ENCODE data around the gene CEP135.
"Not testable (repeated sequence)": the region's sequence is repeated elsewhere in the genome, so short reads cannot be mapped to it uniquely, and the experiment has no call there.

CEP135 gene

DNA sequence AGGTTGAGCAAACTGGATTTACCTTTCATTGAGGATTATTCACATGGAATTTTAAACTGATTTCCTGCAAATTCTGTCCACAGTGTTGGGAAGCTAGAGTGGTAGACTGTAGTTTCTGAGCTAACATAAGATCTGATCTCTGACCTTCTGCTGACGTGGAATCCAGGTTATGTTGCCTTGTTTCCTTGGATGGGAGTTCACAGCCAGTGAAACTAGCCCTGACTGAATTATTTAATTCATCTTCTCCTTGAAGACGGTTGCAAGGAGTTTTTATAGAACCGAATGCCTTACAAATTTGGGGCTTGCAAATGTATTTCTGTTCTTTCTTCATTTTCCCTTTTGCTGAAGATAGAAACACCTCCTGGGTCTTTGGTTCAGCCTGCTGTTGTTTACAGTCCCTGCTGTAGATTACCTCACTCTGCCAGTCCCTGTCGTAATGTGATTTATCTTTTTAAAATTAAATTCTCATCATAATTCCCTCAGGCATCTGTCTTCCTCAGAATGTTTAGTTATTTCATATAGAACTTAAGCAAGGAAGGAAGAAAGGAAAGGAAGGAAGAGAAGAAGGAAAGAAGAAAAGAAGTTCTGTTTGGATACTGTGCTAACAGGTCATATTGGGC is 113.9 kb downstream of the CEP135 start:
- Histone ChIP-seq H3K36me3 (ENCODE audit: low read depth) (no peaks in the 10 kb centered on the region), H3K27ac (ENCODE audit: poor library complexity, severe bottlenecking) (no peak overlapping the region), H3K4me1 (ENCODE audit: insufficient read depth, poor library complexity, severe bottlenecking) (no peaks in the 10 kb centered on the region), H3K27me3 (ENCODE audit: insufficient read depth, poor library complexity, severe bottlenecking) (peaks cover 3% of the 10 kb centered on the region), H3K4me3 (ENCODE audit: severe bottlenecking) (no peak overlapping the region), H3K9me3 (ENCODE audit: severe bottlenecking) (no peaks in the 10 kb centered on the region)
- no peak for TF ChIP-seq CTCF (IDR thresholded peaks at IDR 0.05; ENCODE audit: poor library complexity, severe bottlenecking)
- ATAC-seq (ENCODE audit: low read depth) = no peak
- DNase-seq (ENCODE audit: low spot score) = no peak

GRCh38 chr4:56066493-56066892 is 117.7 kb downstream of the CEP135 start:
- no peaks in the 10 kb centered on the region for H3K36me3 ChIP-seq (ENCODE audit: low read depth)
- no peak overlapping the region for H3K4me3 ChIP-seq (ENCODE audit: severe bottlenecking)
- no peaks in the 10 kb centered on the region for H3K9me3 ChIP-seq (ENCODE audit: severe bottlenecking)
- no peak for ATAC-seq (ENCODE audit: low read depth)
- no peak for TF ChIP-seq CTCF (IDR thresholded peaks at IDR 0.05; ENCODE audit: poor library complexity, severe bottlenecking)
- H3K27me3 ChIP-seq (ENCODE audit: insufficient read depth, poor library complexity, severe bottlenecking) = peaks cover 3% of the 10 kb centered on the region
- DNase-seq (ENCODE audit: low spot score) = no peak
- no peak overlapping the region for H3K27ac ChIP-seq (ENCODE audit: poor library complexity, severe bottlenecking)
- no peaks in the 10 kb centered on the region for H3K4me1 ChIP-seq (ENCODE audit: insufficient read depth, poor library complexity, severe bottlenecking)

DNA sequence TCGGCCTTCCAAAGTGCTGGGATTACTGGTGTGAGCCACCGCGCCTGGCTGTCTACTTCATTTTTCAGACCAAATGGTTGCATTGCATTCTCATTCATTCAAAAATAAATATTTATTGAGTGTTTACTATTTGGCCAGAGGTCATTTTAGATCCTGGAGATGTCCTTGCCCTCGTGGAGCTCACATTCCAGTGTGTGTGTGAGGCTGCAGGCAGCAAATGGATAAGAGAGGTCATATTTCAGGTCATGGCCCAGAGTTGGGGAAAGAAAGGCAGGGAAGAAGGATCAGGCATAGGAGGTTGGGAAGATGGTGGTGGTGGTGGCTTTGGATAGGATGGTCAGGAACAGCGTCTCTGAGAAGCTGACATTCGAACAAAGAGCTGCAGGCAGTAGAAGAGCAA is 119.1 kb downstream of the CEP135 start:
- TF ChIP-seq CTCF (IDR thresholded peaks at IDR 0.05; ENCODE audit: poor library complexity, severe bottlenecking) = no peak
- Histone ChIP-seq H3K27me3 (ENCODE audit: insufficient read depth, poor library complexity, severe bottlenecking) (no peaks in the 10 kb centered on the region), H3K27ac (ENCODE audit: poor library complexity, severe bottlenecking) (no peak overlapping the region), H3K9me3 (ENCODE audit: severe bottlenecking) (no peaks in the 10 kb centered on the region), H3K4me3 (ENCODE audit: severe bottlenecking) (no peak overlapping the region), H3K36me3 (ENCODE audit: low read depth) (no peaks in the 10 kb centered on the region), H3K4me1 (ENCODE audit: insufficient read depth, poor library complexity, severe bottlenecking) (no peaks in the 10 kb centered on the region)
- ATAC-seq (ENCODE audit: low read depth) = no peak
- no peak for DNase-seq (ENCODE audit: low spot score)

DNA sequence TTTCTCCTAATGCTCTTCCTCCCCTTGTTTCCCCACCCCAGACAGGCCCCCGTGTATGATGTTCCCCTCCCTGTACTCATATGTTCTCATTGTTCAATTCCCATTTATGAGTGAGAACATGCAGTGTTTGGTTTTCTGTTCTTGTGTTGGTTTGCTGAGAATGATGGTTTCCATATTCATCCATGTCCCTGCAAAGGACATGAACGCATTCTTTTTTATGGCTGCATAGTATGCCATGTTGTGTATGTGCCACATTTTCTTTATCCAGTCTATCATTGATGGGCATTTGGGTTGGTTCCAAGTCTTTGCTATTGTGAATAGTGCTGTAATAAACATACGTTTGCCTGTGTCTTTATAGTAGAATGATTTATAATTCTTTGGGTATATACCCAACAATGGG is 124.0 kb downstream of the CEP135 start:
- H3K4me1 ChIP-seq (ENCODE audit: insufficient read depth, poor library complexity, severe bottlenecking); DNase-seq (ENCODE audit: low spot score); H3K27me3 ChIP-seq (ENCODE audit: insufficient read depth, poor library complexity, severe bottlenecking); H3K4me3 ChIP-seq (ENCODE audit: severe bottlenecking); H3K36me3 ChIP-seq (ENCODE audit: low read depth); H3K27ac ChIP-seq (ENCODE audit: poor library complexity, severe bottlenecking); ATAC-seq (ENCODE audit: low read depth); H3K9me3 ChIP-seq (ENCODE audit: severe bottlenecking): not testable (repeated sequence)

GRCh38 chr4:56077676-56078075 is 128.9 kb downstream of the CEP135 start:
- no peaks in the 10 kb centered on the region for H3K9me3 ChIP-seq (ENCODE audit: severe bottlenecking)
- H3K4me1 ChIP-seq (ENCODE audit: insufficient read depth, poor library complexity, severe bottlenecking) = no peaks in the 10 kb centered on the region
- H3K36me3 ChIP-seq (ENCODE audit: low read depth) = no peaks in the 10 kb centered on the region
- H3K27ac ChIP-seq (ENCODE audit: poor library complexity, severe bottlenecking) = no peak overlapping the region
- no peak for TF ChIP-seq CTCF (IDR thresholded peaks at IDR 0.05; ENCODE audit: poor library complexity, severe bottlenecking)
- no peak for ATAC-seq (ENCODE audit: low read depth)
- no peak overlapping the region for H3K4me3 ChIP-seq (ENCODE audit: severe bottlenecking)
- no peak for DNase-seq (ENCODE audit: low spot score)
- no peaks in the 10 kb centered on the region for H3K27me3 ChIP-seq (ENCODE audit: insufficient read depth, poor library complexity, severe bottlenecking)
